Heart right ventricle (tissue), 16 donors: ENCODE data around the gene OOSP4B. TPM values are rescaled to one million over a fixed set of nuclear protein-coding genes. Genes with fewer than 3 reads are reported as not detected.

Source experiments
- ATAC-seq, 8 donors: fragments of 200-7000 bp; cut with Tn5 transposase; one replicate each; pipeline ENCODE4 v1.9.1; 2020; ENCODE audit warnings: mild to moderate bottlenecking in 8 of 8, moderate library complexity in 8 of 8, moderate number of reproducible peaks in 1 of 8
- DNase-seq, 2 donors: peaks; one replicate each; pipeline ENCODE4 v3.0.0-alpha.2; 2020
- H3K27ac ChIP-seq, 10 donors: fragments of 200-600 bp; sonication (generic) in 2 of 10; one replicate each; pipeline versions ENCODE4 v1.5.0 to v1.8.0; 2020 to 2022; ENCODE audit warnings: mild to moderate bottlenecking in 3 of 10
- H3K27me3 ChIP-seq, 7 donors: fragments of 200-600 bp; one replicate each; pipeline ENCODE4 v1.8.0; 2021 to 2022; ENCODE audit warnings: mild to moderate bottlenecking in 2 of 7
- H3K36me3 ChIP-seq, 9 donors: fragments of 200-600 bp; sonication (generic) in 1 of 9; one replicate each; pipeline versions ENCODE4 v1.5.0 to v1.8.0; 2020 to 2022; ENCODE audit warnings: mild to moderate bottlenecking in 2 of 9
- H3K4me1 ChIP-seq, 9 donors: fragments of 200-600 bp; sonication (generic) in 1 of 9; one replicate each; pipeline versions ENCODE4 v1.5.0 to v1.8.0; 2020 to 2022; ENCODE audit warnings: mild to moderate bottlenecking in 4 of 9
- H3K4me3 ChIP-seq, 10 donors: fragments of 200-600 bp; sonication (generic) in 2 of 10; one replicate each; pipeline versions ENCODE4 v1.5.0 to v1.8.0; 2020 to 2022; ENCODE audit warnings: mild to moderate bottlenecking in 7 of 10, moderate library complexity in 2 of 10
- H3K9me3 ChIP-seq, 11 donors: fragments of 200-600 bp in 10 of 11; sonication (generic) in 2 of 11; one replicate each; pipeline versions ENCODE4 v1.5.0 to v1.8.0; 2013 to 2022; ENCODE audit warnings: mild to moderate bottlenecking in 2 of 11, control low read depth in 1 of 11, moderate library complexity in 1 of 11
- whole genome bisulfite sequencing, 2 donors: extraction: QIAGEN DNeasy Blood & Tissue Kit; methylation state at CpG; one replicate each; pipeline ENCODE4 v1.1.7; 2013; ENCODE audit warnings: inconsistent platforms in 1 of 2; 5-methylcytosine and 5-hydroxymethylcytosine counted together
- intact Hi-C, 10 donors: fragments of 100-400 bp; cut with DNase I; formaldehyde crosslinking; loops; one replicate each; pipeline versions ENCODE4 v1.11.1 to v1.14.2; 2022
- polyA plus RNA-seq, 2 donors: library from polyadenylated mRNA; stranded (reverse); fragments of 200-250 nt; gene quantifications; one replicate each; pipeline ENCODE4 v1.2.3, GENCODE V29; 2013
- total RNA-seq, 10 donors: library from RNA; stranded (reverse); fragmentation: NEBNext Ultra II Directional in 3 of 10; extraction: Animal tissue kit (Norgen Biotek cat#: 25700) in 3 of 10; gene quantifications; one replicate each; pipeline versions ENCODE4 v1.2.1 to v1.2.4, GENCODE V29; 2021 to 2023
- TF ChIP-seq, protein P1 (sequence below), 9 donors: fragments of 200-600 bp; sonication (generic) in 2 of 9; IDR thresholded peaks; one replicate each; pipeline versions ENCODE4 v1.5.0 to v1.8.0; 2021 to 2022; ENCODE audit warnings: antibody characterized with exemption in 9 of 9, mild to moderate bottlenecking in 5 of 9, moderate library complexity in 1 of 9
- donor health status: Arrhythmogenic right ventricular cardiomyopathy.
- donor health status: ischemic (EF 13 %, LVEDD 7.1; RV severe dilation, severe dysfunction).
- donor health status: healthy with polysubstance abuse.
- donor health status: DM: no; HTN: yes; CAD: no.
- donor health status: DM: no; HTN: no; CAD: no.
- donor health status: ischemic (EF 25% LVEDD 6.9; RV normal size, moderate dysfunction).
- donor health status: ischemic (EF 25% LVEDD 5.7; RV mildly dilated, moderate dysfunction).
- donor health status: healthy.
- donor health status: DM: yes; HTN: yes; CAD: no.
- donor health status: Ischemic cardiomyopathy.
- donor health status: ischemic (EF 35%, LVEDD 5.7; RV mildly dilated, moderate dysfunction).
- donor health status: nonischemic (EF 11% LVEDD 7.7; RV severe dilation, severe dysfunction).
- donor health status: DM: yes; HTN: yes; CAD: no.
- donor health status: PGD.
- donor health status: ischemic (EF 29% LVEDD 5.4; RV normal size, mild dysfunction).
- donor health status: nonischemic (EF 23%, LVEDD 6.1; RV moderate dilation, normal function).

The OOSP4B gene
- total and polyA plus RNA-seq, 12 donors, result not detected

DNA sequence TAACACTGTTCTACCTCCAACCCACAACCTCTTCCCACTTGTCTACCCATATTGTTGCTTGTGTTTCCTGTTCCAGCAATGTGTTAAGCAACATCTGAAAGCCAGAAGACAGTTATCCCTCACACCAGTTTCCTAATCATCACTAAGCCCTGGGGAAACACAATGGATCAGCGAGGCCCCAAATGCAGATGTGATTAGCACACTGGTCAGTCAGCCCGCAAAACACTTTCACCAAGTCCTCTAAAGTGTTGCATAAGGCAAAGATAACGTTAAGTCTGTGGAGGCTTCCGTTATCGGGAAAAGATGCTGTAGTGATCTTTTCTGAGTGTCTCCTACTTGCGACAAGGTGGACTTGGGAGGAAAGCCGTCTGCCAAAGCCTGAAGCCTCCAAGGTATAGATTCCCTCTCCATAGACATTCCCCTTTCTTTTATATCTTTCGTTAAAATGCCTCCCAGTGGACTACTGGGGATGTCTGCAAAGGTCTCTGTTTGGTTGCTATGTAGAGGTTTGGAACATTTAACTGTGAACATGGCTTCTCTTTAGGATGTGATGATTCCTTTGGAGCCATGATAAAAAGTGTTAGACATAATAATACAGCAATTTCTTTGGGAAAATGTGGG, 39.5 kb downstream of the OOSP4B start, which contains the start of gene MS4A3:
MS4A3 (plus strand) TSS at position 317 of the 621 bp plus-strand sequence. CDS start 4,496 bp downstream, outside the sequence.
- Histone ChIP-seq H3K27ac (no peak within 1 kb of the TSS), H3K4me1 (peaks cover 0 to 10% (median 0%) of the 10 kb centered on the region in 9 donors), H3K4me3 (no peak within 1 kb of the TSS), H3K9me3 (peaks cover 0 to 10% (median 0%) of the 10 kb centered on the region in 11 donors), H3K36me3 (no peaks in the 10 kb centered on the region), H3K27me3 (no peaks in the 10 kb centered on the region)
- intact Hi-C loops, result no loop called here
- DNase-seq (no peak), ATAC-seq (no peak)
- 47 to 58% methylated on average over 8 of the region's 8 CpGs for WGBS, 2 donors
- TF ChIP-seq, protein P1, sequence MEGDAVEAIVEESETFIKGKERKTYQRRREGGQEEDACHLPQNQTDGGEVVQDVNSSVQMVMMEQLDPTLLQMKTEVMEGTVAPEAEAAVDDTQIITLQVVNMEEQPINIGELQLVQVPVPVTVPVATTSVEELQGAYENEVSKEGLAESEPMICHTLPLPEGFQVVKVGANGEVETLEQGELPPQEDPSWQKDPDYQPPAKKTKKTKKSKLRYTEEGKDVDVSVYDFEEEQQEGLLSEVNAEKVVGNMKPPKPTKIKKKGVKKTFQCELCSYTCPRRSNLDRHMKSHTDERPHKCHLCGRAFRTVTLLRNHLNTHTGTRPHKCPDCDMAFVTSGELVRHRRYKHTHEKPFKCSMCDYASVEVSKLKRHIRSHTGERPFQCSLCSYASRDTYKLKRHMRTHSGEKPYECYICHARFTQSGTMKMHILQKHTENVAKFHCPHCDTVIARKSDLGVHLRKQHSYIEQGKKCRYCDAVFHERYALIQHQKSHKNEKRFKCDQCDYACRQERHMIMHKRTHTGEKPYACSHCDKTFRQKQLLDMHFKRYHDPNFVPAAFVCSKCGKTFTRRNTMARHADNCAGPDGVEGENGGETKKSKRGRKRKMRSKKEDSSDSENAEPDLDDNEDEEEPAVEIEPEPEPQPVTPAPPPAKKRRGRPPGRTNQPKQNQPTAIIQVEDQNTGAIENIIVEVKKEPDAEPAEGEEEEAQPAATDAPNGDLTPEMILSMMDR (IDR thresholded peaks at IDR 0.05), result no peak

DNA sequence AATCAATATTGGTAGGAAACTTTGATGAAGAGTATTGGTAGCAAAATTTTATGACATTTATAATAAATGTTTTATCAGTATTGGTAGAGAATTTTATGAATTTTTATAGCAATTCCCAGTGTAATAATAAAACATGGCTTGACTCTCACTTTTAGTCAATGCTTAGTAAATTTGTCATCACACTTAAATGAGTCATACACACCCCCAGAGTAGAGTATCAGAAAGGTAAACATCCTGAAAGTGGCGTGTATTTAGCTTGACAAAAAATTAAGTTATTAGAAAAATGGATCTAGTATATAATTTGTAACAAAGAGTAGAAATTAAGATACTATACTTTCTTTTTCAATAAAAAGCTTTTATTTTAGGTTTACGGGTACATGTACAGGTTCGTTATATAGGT, 42.1 kb downstream of the OOSP4B start:
- ATAC-seq, result no peak
- WGBS, 2 donors, result 82% methylated on average over 3 of the region's 3 CpGs
- DNase-seq, result no peak
- H3K4me3 ChIP-seq, result no peak overlapping the region
- H3K27me3 ChIP-seq, result no peaks in the 10 kb centered on the region
- H3K27ac ChIP-seq, result no peak overlapping the region
- no peaks in the 10 kb centered on the region for H3K36me3 ChIP-seq
- peaks cover 0 to 12% (median 0%) of the 10 kb centered on the region in 9 donors for H3K4me1 ChIP-seq
- H3K9me3 ChIP-seq, result peaks cover 0 to 5% (median 0%) of the 10 kb centered on the region in 11 donors
- TF ChIP-seq, protein P1 (IDR thresholded peaks at IDR 0.05), result no peak
- intact Hi-C loops, result no loop called here

DNA sequence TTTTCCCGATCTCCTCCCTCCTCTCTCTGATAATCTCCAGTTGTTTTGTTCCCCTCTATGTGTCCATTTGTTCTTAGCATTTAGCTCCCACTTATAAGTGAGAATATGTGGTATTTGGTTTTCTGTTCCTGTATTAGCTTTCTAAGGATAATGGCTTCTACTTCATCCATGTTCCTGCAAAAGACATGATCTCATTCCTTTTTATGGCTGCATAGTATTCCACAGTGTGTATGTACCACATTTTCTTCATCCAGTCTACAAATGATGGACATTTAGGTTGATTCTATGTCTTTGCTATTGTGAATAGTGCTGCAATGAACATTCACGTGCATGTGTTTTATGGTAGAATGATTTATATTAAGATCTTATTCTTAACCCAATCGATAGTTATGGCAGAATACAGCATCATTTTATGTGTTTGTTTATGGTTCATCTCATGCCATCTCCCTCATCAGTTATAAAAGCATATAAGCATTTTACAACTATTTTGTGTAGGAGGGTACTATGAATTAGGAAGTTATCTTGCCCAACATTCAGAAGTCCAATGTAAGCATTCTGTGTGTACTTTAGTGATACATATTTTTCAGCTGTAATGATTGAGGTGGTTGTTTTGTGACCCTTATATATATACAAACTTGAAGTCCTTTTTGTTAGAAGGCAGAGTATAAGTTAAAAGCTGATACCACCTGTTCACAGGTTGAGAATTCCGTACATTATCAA, 42.7 kb downstream of the OOSP4B start:
- H3K4me3 ChIP-seq, result no peak overlapping the region
- ATAC-seq (no peak), DNase-seq (no peak)
- H3K27ac ChIP-seq, result no peak overlapping the region
- H3K9me3 ChIP-seq, result peaks cover 0 to 5% (median 0%) of the 10 kb centered on the region in 11 donors
- peaks cover 0 to 12% (median 0%) of the 10 kb centered on the region in 9 donors for H3K4me1 ChIP-seq
- H3K27me3 ChIP-seq, result no peaks in the 10 kb centered on the region
- intact Hi-C loops, result no loop called here
- WGBS, 2 donors, result 94 to 96% methylated on average over 4 of the region's 4 CpGs
- TF ChIP-seq, protein P1 (IDR thresholded peaks at IDR 0.05), result no peak
- no peaks in the 10 kb centered on the region for H3K36me3 ChIP-seq

DNA sequence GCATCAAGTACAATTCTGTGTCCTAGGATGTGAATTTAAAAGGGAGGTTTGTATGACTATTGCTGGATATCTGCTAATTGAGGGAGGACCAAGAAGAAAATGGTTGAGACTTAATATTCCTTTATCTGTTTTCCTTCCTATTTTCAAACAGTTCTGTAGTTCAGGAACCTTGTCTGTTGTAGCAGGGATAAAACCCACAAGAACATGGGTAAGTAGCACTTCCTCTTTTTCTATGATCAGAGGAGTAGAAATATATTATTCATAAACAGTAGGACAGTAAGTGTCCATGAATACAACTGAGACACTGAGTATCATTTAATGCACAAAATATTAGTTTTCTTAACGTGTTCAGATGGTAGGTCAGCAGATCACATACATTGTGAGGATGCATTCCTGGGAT, 47.1 kb downstream of the OOSP4B start:
- H3K4me1 ChIP-seq, result peaks cover 0 to 2% (median 0%) of the 10 kb centered on the region in 9 donors
- H3K27ac ChIP-seq, result no peak overlapping the region
- ATAC-seq, result no peak
- DNase-seq, result no peak
- no peak overlapping the region for H3K4me3 ChIP-seq
- H3K36me3 ChIP-seq, result no peaks in the 10 kb centered on the region
- peaks cover 0 to 4% (median 0%) of the 10 kb centered on the region in 7 donors for H3K27me3 ChIP-seq
- WGBS, 2 donors, result 74 to 75% methylated on average over 1 of the region's 1 CpG
- peaks cover 0 to 5% (median 0%) of the 10 kb centered on the region in 11 donors for H3K9me3 ChIP-seq
- intact Hi-C loops, result no loop called here
- TF ChIP-seq, protein P1 (IDR thresholded peaks at IDR 0.05), result no peak
